HUES6 (cell line): Measurements from ENCODE around the gene ARID1B.

ENCODE experiments used
- H3K27ac ChIP-seq: 2 replicates; pipeline ENCODE4 v1.7.0; 2013; ENCODE audit warnings: low read depth, mild to moderate bottlenecking, low read length, inconsistent platforms
- H3K27me3 ChIP-seq: 2 replicates; pipeline ENCODE4 v1.6.1; 2013; ENCODE audit warnings: low read length; ENCODE audit not compliant: control insufficient read depth, insufficient read depth
- H3K36me3 ChIP-seq: 2 replicates; pipeline ENCODE4 v1.6.1; 2013; ENCODE audit warnings: low read length; ENCODE audit not compliant: control insufficient read depth, insufficient read depth
- H3K4me1 ChIP-seq: 2 replicates; pipeline ENCODE4 v1.6.1; 2013; ENCODE audit warnings: low read length; ENCODE audit not compliant: control insufficient read depth, insufficient read depth
- H3K4me3 ChIP-seq: 2 replicates; pipeline ENCODE4 v1.5.1; 2013; ENCODE audit warnings: low read depth, low read length
- H3K9ac ChIP-seq: one replicate; pipeline ENCODE4 v1.6.1; 2013; ENCODE audit warnings: mild to moderate bottlenecking, low read length
- H3K9me3 ChIP-seq: 2 replicates; pipeline ENCODE4 v1.6.1; 2013; ENCODE audit warnings: low read depth, low read length; ENCODE audit not compliant: control insufficient read depth, insufficient read depth

The ARID1B gene

GRCh38 chr6:156814036-156814581 lies 36.9 kb downstream of the ARID1B start:
- Histone ChIP-seq H3K27me3 (no peaks in the 10 kb centered on the region), H3K36me3 (no peaks in the 10 kb centered on the region), H3K27ac (no peak overlapping the region), H3K4me3 (no peak overlapping the region), H3K9me3 (0 out of 2 replicates have a peak, but pooled peaks cover 6% of the 10 kb centered on the region), H3K4me1 (peaks cover 29% of the 10 kb centered on the region), H3K9ac (no peak overlapping the region)

GRCh38 chr6:156816505-156816904 lies 39.3 kb downstream of the ARID1B start:
- Histone ChIP-seq H3K9ac (no peak overlapping the region), H3K27me3 (no peaks in the 10 kb centered on the region), H3K36me3 (no peaks in the 10 kb centered on the region), H3K9me3 (no peaks in the 10 kb centered on the region), H3K4me3 (no peak overlapping the region), H3K4me1 (peaks cover 34% of the 10 kb centered on the region), H3K27ac (no peak overlapping the region)

GRCh38 chr6:156820089-156820798 lies 43.1 kb downstream of the ARID1B start:
- no peak overlapping the region for H3K27ac ChIP-seq
- H3K9ac ChIP-seq: no peak overlapping the region
- no peaks in the 10 kb centered on the region for H3K9me3 ChIP-seq
- no peaks in the 10 kb centered on the region for H3K36me3 ChIP-seq
- peaks cover 26% of the 10 kb centered on the region for H3K4me1 ChIP-seq
- H3K27me3 ChIP-seq: no peaks in the 10 kb centered on the region
- H3K4me3 ChIP-seq: no peak overlapping the region

GRCh38 chr6:156821707-156822106 lies 44.5 kb downstream of the ARID1B start:
- Histone ChIP-seq H3K4me3 (no peak overlapping the region), H3K4me1 (peaks cover 31% of the 10 kb centered on the region), H3K27me3 (no peaks in the 10 kb centered on the region), H3K36me3 (no peaks in the 10 kb centered on the region), H3K27ac (no peak overlapping the region), H3K9me3 (no peaks in the 10 kb centered on the region), H3K9ac (no peak overlapping the region)

GRCh38 chr6:156822747-156823206 lies 45.6 kb downstream of the ARID1B start:
- Histone ChIP-seq H3K27me3 (no peaks in the 10 kb centered on the region), H3K4me3 (no peak overlapping the region), H3K4me1 (peaks cover 37% of the 10 kb centered on the region), H3K9me3 (no peaks in the 10 kb centered on the region), H3K9ac (no peak overlapping the region), H3K27ac (no peak overlapping the region), H3K36me3 (no peaks in the 10 kb centered on the region)

- Histone ChIP-seq H3K27me3 (no peaks in the 10 kb centered on the region), H3K9me3 (no peaks in the 10 kb centered on the region), H3K9ac (no peak overlapping the region), H3K4me3 (no peak overlapping the region), H3K36me3 (no peaks in the 10 kb centered on the region), H3K27ac (no peak overlapping the region), H3K4me1 (peaks cover 38% of the 10 kb centered on the region)
Observed at GRCh38 chr6:156824142-156824541, 47.0 kb downstream of the ARID1B start.

GRCh38 chr6:156825475-156825874 lies 48.3 kb downstream of the ARID1B start:
- H3K4me3 ChIP-seq: no peak overlapping the region
- H3K27me3 ChIP-seq: no peaks in the 10 kb centered on the region
- peaks cover 26% of the 10 kb centered on the region for H3K4me1 ChIP-seq
- H3K36me3 ChIP-seq: 0 out of 2 replicates have a peak, but pooled peaks cover 3% of the 10 kb centered on the region
- H3K9me3 ChIP-seq: no peaks in the 10 kb centered on the region
- H3K27ac ChIP-seq: no peak overlapping the region
- H3K9ac ChIP-seq: no peak overlapping the region

- Histone ChIP-seq H3K36me3 (0 out of 2 replicates have a peak, but pooled peaks cover 3% of the 10 kb centered on the region), H3K4me1 (peaks cover 26% of the 10 kb centered on the region), H3K4me3 (no peak overlapping the region), H3K9ac (no peak overlapping the region), H3K27me3 (no peaks in the 10 kb centered on the region), H3K27ac (no peak overlapping the region), H3K9me3 (no peaks in the 10 kb centered on the region)
Observed at GRCh38 chr6:156826290-156826955, 49.2 kb downstream of the ARID1B start.

GRCh38 chr6:156827382-156827781 lies 50.2 kb downstream of the ARID1B start:
- H3K9ac ChIP-seq: no peak overlapping the region
- no peak overlapping the region for H3K27ac ChIP-seq
- H3K4me1 ChIP-seq: peaks cover 26% of the 10 kb centered on the region
- H3K4me3 ChIP-seq: no peak overlapping the region
- 0 out of 2 replicates have a peak, but pooled peaks cover 3% of the 10 kb centered on the region for H3K36me3 ChIP-seq
- no peaks in the 10 kb centered on the region for H3K27me3 ChIP-seq
- H3K9me3 ChIP-seq: no peaks in the 10 kb centered on the region

GRCh38 chr6:156828280-156828703 lies 51.1 kb downstream of the ARID1B start:
- Histone ChIP-seq H3K4me1 (peaks cover 26% of the 10 kb centered on the region), H3K27me3 (no peaks in the 10 kb centered on the region), H3K4me3 (no peak overlapping the region), H3K36me3 (0 out of 2 replicates have a peak, but pooled peaks cover 3% of the 10 kb centered on the region), H3K27ac (peak overlapping the region; percentile 51; the same call in 1 of the 2 replicates), H3K9ac (peak overlapping the region; percentile 70), H3K9me3 (no peaks in the 10 kb centered on the region)

- Histone ChIP-seq H3K36me3 (0 out of 2 replicates have a peak, but pooled peaks cover 3% of the 10 kb centered on the region), H3K27me3 (no peaks in the 10 kb centered on the region), H3K9ac (no peak overlapping the region), H3K9me3 (no peaks in the 10 kb centered on the region), H3K27ac (no peak overlapping the region), H3K4me3 (no peak overlapping the region), H3K4me1 (peaks cover 26% of the 10 kb centered on the region)
Observed at GRCh38 chr6:156830126-156830525, 52.9 kb downstream of the ARID1B start.
